LNCaP clone FGC (cell line): ENCODE results near the gene NMB.
"Not testable (repeated sequence)": the region's sequence is repeated elsewhere in the genome, so short reads cannot be mapped to it uniquely, and the experiment has no call there.

Experiments used
- DNase-seq: peaks from one replicate; pipeline ENCODE4 v3.0.0-alpha.2; 2011; ENCODE audit warnings: low read depth
- H3K4me3 ChIP-seq: 2 replicates; pipeline ENCODE4 v1.5.1; 2011; ENCODE audit warnings: mild to moderate bottlenecking, low read depth, low read length, control low read depth
- TF ChIP-seq, protein P1 (sequence below): IDR thresholded peaks from 2 replicates; pipeline ENCODE4 v1.5.1; 2012; ENCODE audit warnings: mild to moderate bottlenecking; ENCODE audit not compliant: control insufficient read depth, insufficient read depth; ENCODE audit errors: extremely low read depth

Gene NMB

GRCh38 chr15:84690342-84690741 is 32.3 kb upstream of the NMB start:
- TF ChIP-seq, protein P1, sequence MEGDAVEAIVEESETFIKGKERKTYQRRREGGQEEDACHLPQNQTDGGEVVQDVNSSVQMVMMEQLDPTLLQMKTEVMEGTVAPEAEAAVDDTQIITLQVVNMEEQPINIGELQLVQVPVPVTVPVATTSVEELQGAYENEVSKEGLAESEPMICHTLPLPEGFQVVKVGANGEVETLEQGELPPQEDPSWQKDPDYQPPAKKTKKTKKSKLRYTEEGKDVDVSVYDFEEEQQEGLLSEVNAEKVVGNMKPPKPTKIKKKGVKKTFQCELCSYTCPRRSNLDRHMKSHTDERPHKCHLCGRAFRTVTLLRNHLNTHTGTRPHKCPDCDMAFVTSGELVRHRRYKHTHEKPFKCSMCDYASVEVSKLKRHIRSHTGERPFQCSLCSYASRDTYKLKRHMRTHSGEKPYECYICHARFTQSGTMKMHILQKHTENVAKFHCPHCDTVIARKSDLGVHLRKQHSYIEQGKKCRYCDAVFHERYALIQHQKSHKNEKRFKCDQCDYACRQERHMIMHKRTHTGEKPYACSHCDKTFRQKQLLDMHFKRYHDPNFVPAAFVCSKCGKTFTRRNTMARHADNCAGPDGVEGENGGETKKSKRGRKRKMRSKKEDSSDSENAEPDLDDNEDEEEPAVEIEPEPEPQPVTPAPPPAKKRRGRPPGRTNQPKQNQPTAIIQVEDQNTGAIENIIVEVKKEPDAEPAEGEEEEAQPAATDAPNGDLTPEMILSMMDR, result no peak
- H3K4me3 ChIP-seq, result no peak overlapping the region
- no peak for DNase-seq

GRCh38 chr15:84689858-84690257 is 31.9 kb upstream of the NMB start:
- no peak overlapping the region for H3K4me3 ChIP-seq
- TF ChIP-seq, protein P1, result no peak
- no peak for DNase-seq

DNA sequence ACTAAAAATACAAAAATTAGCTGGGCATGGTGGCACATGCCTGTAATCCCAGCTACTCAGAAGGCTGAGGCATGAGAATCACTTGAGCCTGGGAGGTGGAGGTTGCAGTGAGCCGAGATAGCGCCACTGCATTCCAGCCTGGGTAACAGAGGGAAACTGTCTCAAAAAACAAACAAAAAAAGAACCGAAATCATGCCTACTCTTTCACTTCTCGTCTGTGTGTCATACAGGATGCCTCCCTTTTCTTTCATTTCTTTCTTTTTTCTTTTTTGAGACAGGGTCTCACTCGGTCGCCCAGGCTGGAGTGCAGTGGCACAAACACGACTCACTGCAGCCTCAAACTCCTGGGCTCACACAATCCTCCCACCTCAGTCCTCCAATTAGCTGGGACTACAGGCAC is 28.4 kb upstream of the NMB start:
- H3K4me3 ChIP-seq, DNase-seq: not testable (repeated sequence)

GRCh38 chr15:84685304-84685703 is 27.3 kb upstream of the NMB start:
- TF ChIP-seq, protein P1, result no peak
- DNase-seq, result no peak
- H3K4me3 ChIP-seq, result no peak overlapping the region

DNA sequence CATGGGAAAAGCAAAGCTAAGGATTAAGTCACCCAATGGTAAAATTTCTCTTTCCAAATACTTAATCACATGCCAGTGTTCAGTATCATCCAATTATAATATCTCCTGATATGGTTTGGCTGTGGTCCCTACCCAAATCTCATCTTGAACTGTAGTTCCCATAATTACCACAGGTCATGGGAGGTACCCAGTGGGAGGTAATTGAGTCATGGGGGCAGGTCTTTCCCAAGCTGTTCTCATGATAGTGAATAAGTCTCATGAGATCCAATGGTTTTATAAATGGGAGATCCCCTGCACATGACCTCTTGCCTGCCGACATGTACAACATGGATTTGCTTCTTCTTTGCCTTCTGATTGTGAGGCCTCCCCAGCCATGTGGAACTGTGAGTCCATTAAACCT is 26.1 kb upstream of the NMB start:
- no peak for DNase-seq
- no peak overlapping the region for H3K4me3 ChIP-seq
- TF ChIP-seq, protein P1, result no peak

GRCh38 chr15:84681831-84682230 is 23.8 kb upstream of the NMB start:
- DNase-seq, result no peak
- no peak overlapping the region for H3K4me3 ChIP-seq
- TF ChIP-seq, protein P1, result no peak

DNA sequence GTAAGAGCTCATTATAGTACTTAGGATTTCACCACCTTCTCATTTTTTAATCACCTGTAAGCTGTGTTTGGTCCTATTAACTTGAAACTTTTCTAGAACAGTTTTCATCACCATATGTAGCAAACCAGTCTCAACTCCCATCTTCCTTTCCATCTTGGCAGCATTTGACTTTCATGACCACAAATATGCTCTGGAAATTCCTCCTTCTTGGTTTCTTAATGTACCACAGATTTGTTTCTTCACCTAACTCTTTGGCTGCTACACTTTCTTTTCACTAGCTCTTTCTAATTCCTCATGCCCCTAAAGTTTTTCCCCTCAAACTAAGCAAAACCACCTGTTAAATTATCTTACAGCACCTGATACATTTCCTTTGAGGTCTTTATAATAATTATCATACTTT is 13.2 kb upstream of the NMB start:
- no peak overlapping the region for H3K4me3 ChIP-seq
- TF ChIP-seq, protein P1, result no peak
- no peak for DNase-seq
